ENCODE measurements around the gene CHRNE. TPM values are rescaled to one million over a fixed set of nuclear protein-coding genes. Genes with fewer than 3 reads are reported as not detected.

CHRNE gene
- total RNA-seq, 6 experiments from 2014 or later: 0.07 to 0.15 (median 0.07) TPM; not detected in 3

GRCh38 chr17:4938069-4938491, 35.2 kb upstream of the CHRNE start:
- DNase-seq: no peak
- no peaks in the 10 kb centered on the region for H3K9me3 Mint-ChIP-seq
- TF ChIP-seq CTCF (IDR thresholded peaks at IDR 0.05): no peak
- H3K4me3 Mint-ChIP-seq: peak overlapping the region; percentile 95
- H3K36me3 Mint-ChIP-seq (ENCODE audit: low read depth): peaks cover 31% of the 10 kb centered on the region
- no peak overlapping the region for H3K27ac Mint-ChIP-seq
- peaks cover 46% of the 10 kb centered on the region for H3K4me1 Mint-ChIP-seq (ENCODE audit: low read depth)
- H3K27me3 Mint-ChIP-seq (ENCODE audit: insufficient read depth): peaks cover 8% of the 10 kb centered on the region

GRCh38 chr17:4937553-4937952, 34.7 kb upstream of the CHRNE start:
- peaks cover 41% of the 10 kb centered on the region for H3K4me1 Mint-ChIP-seq (ENCODE audit: low read depth)
- peaks cover 8% of the 10 kb centered on the region for H3K27me3 Mint-ChIP-seq (ENCODE audit: insufficient read depth)
- no peak overlapping the region for H3K4me3 Mint-ChIP-seq
- no peak for TF ChIP-seq CTCF (IDR thresholded peaks at IDR 0.05)
- no peaks in the 10 kb centered on the region for H3K9me3 Mint-ChIP-seq
- no peak for DNase-seq
- H3K36me3 Mint-ChIP-seq (ENCODE audit: low read depth): peaks cover 27% of the 10 kb centered on the region
- H3K27ac Mint-ChIP-seq: no peak overlapping the region

- no peak overlapping the region for H3K27ac Mint-ChIP-seq
These were observed 33.5 kb upstream of the CHRNE start for GRCh38 chr17:4936436-4936835.

GRCh38 chr17:4935650-4936049, 32.8 kb upstream of the CHRNE start:
- H3K4me3 Mint-ChIP-seq: no peak overlapping the region
- TF ChIP-seq CTCF (IDR thresholded peaks at IDR 0.05): no peak
- peaks cover 23% of the 10 kb centered on the region for H3K4me1 Mint-ChIP-seq (ENCODE audit: low read depth)
- no peak for DNase-seq
- no peaks in the 10 kb centered on the region for H3K9me3 Mint-ChIP-seq
- peaks cover 8% of the 10 kb centered on the region for H3K27me3 Mint-ChIP-seq (ENCODE audit: insufficient read depth)
- peaks cover 21% of the 10 kb centered on the region for H3K36me3 Mint-ChIP-seq (ENCODE audit: low read depth)
- no peak overlapping the region for H3K27ac Mint-ChIP-seq

More at GRCh38 chr17:4936436-4936835, 33.5 kb upstream of the CHRNE start:
- H3K27me3 Mint-ChIP-seq (ENCODE audit: insufficient read depth): peaks cover 8% of the 10 kb centered on the region
- peaks cover 30% of the 10 kb centered on the region for H3K4me1 Mint-ChIP-seq (ENCODE audit: low read depth)
- no peak overlapping the region for H3K4me3 Mint-ChIP-seq
- peaks cover 21% of the 10 kb centered on the region for H3K36me3 Mint-ChIP-seq (ENCODE audit: low read depth)
- no peaks in the 10 kb centered on the region for H3K9me3 Mint-ChIP-seq
- no peak for DNase-seq
- no peak for TF ChIP-seq CTCF (IDR thresholded peaks at IDR 0.05)

- Mint-ChIP-seq H3K4me3 (no peak overlapping the region), H3K27me3 (ENCODE audit: insufficient read depth) (peaks cover 2% of the 10 kb centered on the region), H3K27ac (peak overlapping the region; percentile 48; the same call in 1 of the 2 replicates)
These were observed 31.5 kb upstream of the CHRNE start for GRCh38 chr17:4934173-4934979.

More at GRCh38 chr17:4934173-4934979, 31.5 kb upstream of the CHRNE start:
- peak; percentile 39; the same call in 1 of the 2 replicates for TF ChIP-seq CTCF (IDR thresholded peaks at IDR 0.05)
- Mint-ChIP-seq H3K9me3 (no peaks in the 10 kb centered on the region), H3K36me3 (ENCODE audit: low read depth) (peaks cover 22% of the 10 kb centered on the region), H3K4me1 (ENCODE audit: low read depth) (peaks cover 23% of the 10 kb centered on the region)
- no peak for DNase-seq

Measured in HFFc6 (cell line).